Nephron (organoid): ENCODE measurements around the gene ACBD7.

ENCODE experiments used
- H3K27ac Mint-ChIP-seq, 3 experiments: 2 replicates each; pipeline ENCODE4 v1.8.0; 2020; ENCODE audit warnings: mixed read lengths in 3 of 3, mild to moderate bottlenecking in 2 of 3, moderate library complexity in 1 of 3
- H3K27me3 Mint-ChIP-seq: 2 replicates; pipeline ENCODE4 v1.8.0; 2021; ENCODE audit warnings: low read depth, mild to moderate bottlenecking, moderate library complexity, mixed read lengths
- H3K36me3 Mint-ChIP-seq: 2 replicates; pipeline ENCODE4 v1.8.0; 2020; ENCODE audit warnings: low read depth, mixed read lengths
- H3K4me1 Mint-ChIP-seq: 2 replicates; pipeline ENCODE4 v1.8.0; 2020; ENCODE audit warnings: mixed read lengths
- H3K4me3 Mint-ChIP-seq, 3 experiments: 2 replicates each; pipeline ENCODE4 v1.8.0; 2020; ENCODE audit warnings: mild to moderate bottlenecking in 3 of 3, mixed read lengths in 3 of 3, moderate library complexity in 2 of 3
- H3K9me3 Mint-ChIP-seq: 2 replicates; pipeline ENCODE4 v1.8.0; 2020; ENCODE audit warnings: mixed read lengths
- CTCF ChIP-seq, 3 experiments: fragments of 200-600 bp; sonication (generic); IDR thresholded peaks; one replicate each; pipeline ENCODE4 v1.5.0; 2021; ENCODE audit warnings: antibody characterized with exemption in 3 of 3; ENCODE audit not compliant: unreplicated experiment in 3 of 3

The ACBD7 gene

DNA sequence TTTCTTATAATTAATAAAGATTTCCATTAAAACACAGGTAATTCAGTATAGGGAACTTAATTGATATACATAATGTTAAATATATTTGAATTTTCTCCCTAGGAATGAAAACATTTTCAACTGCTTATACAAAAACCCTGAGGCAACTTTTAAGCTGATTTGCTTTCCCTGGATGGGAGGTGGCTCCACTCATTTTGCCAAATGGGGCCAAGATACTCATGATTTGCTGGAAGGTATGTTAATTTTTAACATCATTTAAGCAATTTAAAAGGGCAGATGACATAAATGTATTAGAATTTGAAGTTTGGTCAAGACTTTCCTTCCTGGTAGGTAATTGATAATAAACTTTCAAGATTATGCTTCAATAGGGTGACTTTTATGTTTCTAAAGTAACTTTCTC is 39.0 kb downstream of the ACBD7 start:
- Mint-ChIP-seq H3K36me3 (no peaks in the 10 kb centered on the region), H3K27me3 (peaks cover 5% of the 10 kb centered on the region), H3K4me1 (peaks cover 8% of the 10 kb centered on the region), H3K27ac (no peak overlapping the region), H3K4me3 (no peak overlapping the region), H3K9me3 (no peaks in the 10 kb centered on the region)
- TF ChIP-seq CTCF (IDR thresholded peaks at IDR 0.05; ENCODE audit: unreplicated experiment in 3 of 3), result no peak

GRCh38 chr10:15046626-15047025 is 42.0 kb downstream of the ACBD7 start:
- Mint-ChIP-seq H3K27ac (peak overlapping the region; percentile 93 to 96 (median 95)), H3K9me3 (no peaks in the 10 kb centered on the region), H3K36me3 (no peaks in the 10 kb centered on the region), H3K4me3 (peak overlapping the region in 1 of 3 experiments; percentile 18), H3K4me1 (peaks cover 8% of the 10 kb centered on the region), H3K27me3 (no peaks in the 10 kb centered on the region)
- no peak for TF ChIP-seq CTCF (IDR thresholded peaks at IDR 0.05; ENCODE audit: unreplicated experiment in 3 of 3)

GRCh38 chr10:15045380-15045779 is 43.2 kb downstream of the ACBD7 start:
- Mint-ChIP-seq H3K9me3 (no peaks in the 10 kb centered on the region), H3K27ac (no peak overlapping the region), H3K4me3 (no peak overlapping the region), H3K4me1 (peaks cover 8% of the 10 kb centered on the region), H3K36me3 (no peaks in the 10 kb centered on the region), H3K27me3 (no peaks in the 10 kb centered on the region)
- no peak for TF ChIP-seq CTCF (IDR thresholded peaks at IDR 0.05; ENCODE audit: unreplicated experiment in 3 of 3)

DNA sequence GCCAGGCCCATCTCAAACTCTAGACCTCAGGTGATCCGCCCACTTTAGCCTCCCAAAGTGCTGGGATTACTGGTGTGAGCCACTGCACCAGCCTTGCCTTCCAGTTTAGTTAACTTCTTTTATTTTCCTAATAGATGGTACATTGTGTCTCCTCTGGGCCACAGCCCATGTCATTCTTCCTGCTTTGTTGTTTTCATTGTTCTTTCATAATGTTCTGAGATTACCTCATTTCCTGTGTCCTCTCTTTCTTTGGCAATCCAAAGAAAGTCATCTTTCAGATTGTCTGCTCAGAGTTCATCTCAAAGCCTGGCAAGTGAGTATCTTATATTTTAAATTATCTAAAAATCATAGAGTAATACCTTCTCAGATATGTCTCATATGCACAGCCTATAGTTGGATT is 44.9 kb downstream of the ACBD7 start, which contains the start of gene OLAH:
TSS of gene OLAH (plus strand) at position 270 of the 400 bp plus-strand sequence. CDS start 3,346 bp downstream, outside the sequence.
- TF ChIP-seq CTCF (IDR thresholded peaks at IDR 0.05; ENCODE audit: unreplicated experiment in 3 of 3), result no peak
- H3K9me3 Mint-ChIP-seq, result no peaks in the 10 kb centered on the region
- H3K4me1 Mint-ChIP-seq, result peaks cover 8% of the 10 kb centered on the region
- peak within 1 kb of the TSS in 1 of 3 experiments; percentile 2 for H3K27ac Mint-ChIP-seq
- peaks cover 3% of the 10 kb centered on the region for H3K27me3 Mint-ChIP-seq
- H3K4me3 Mint-ChIP-seq, result no peak within 1 kb of the TSS
- no peaks in the 10 kb centered on the region for H3K36me3 Mint-ChIP-seq

- no peak for TF ChIP-seq CTCF (IDR thresholded peaks at IDR 0.05; ENCODE audit: unreplicated experiment in 3 of 3)
- Mint-ChIP-seq H3K9me3 (peaks cover 7% of the 10 kb centered on the region), H3K27ac (no peak overlapping the region), H3K27me3 (peaks cover 3% of the 10 kb centered on the region), H3K36me3 (no peaks in the 10 kb centered on the region), H3K4me1 (no peaks in the 10 kb centered on the region), H3K4me3 (no peak overlapping the region)
Observed at GRCh38 chr10:15038416-15038815, 50.2 kb downstream of the ACBD7 start.

DNA sequence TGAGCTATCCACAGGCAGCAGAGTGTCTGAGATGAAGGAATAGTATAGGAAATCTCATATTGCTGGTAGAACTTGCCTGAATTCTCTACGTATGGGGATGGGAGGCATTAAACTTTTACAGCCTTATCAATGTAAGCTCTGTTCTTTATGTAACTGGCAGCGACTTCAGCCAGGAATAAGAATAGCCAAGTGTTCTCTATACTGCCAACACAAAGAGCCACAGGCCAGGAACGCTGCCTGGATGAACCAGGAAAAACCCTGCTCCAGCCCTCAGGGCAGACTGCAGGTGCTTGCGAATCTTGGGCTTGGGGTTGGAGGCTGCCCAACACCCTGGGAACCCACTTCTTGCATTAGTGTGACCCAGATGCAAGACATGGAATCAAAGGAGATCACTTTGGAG is 50.9 kb downstream of the ACBD7 start:
- Mint-ChIP-seq H3K9me3 (peaks cover 7% of the 10 kb centered on the region), H3K4me3 (no peak overlapping the region), H3K36me3 (no peaks in the 10 kb centered on the region), H3K4me1 (no peaks in the 10 kb centered on the region), H3K27me3 (peaks cover 3% of the 10 kb centered on the region), H3K27ac (no peak overlapping the region)
- TF ChIP-seq CTCF (IDR thresholded peaks at IDR 0.05; ENCODE audit: unreplicated experiment in 3 of 3), result no peak
